Measurements from ENCODE around the gene IFT172.
"Not testable (repeated sequence)": the region's sequence is repeated elsewhere in the genome, so short reads cannot be mapped to it uniquely, and the experiment has no call there.

The IFT172 gene

GRCh38 chr2:27489498-27490397 is at the start of gene IFT172:
TSS of gene IFT172 (minus strand) at chr2:27489743. CDS start at chr2:27489653, 90 bp downstream.
- peak; percentile 99 for DNase-seq

- not testable (repeated sequence) for DNase-seq
These were observed 49.4 kb upstream of the IFT172 start for GRCh38 chr2:27538839-27539450.

- DNase-seq: no peak
These were observed 47.7 kb upstream of the IFT172 start for GRCh38 chr2:27537287-27537686.

GRCh38 chr2:27531983-27532382 is 42.4 kb upstream of the IFT172 start:
- no peak for DNase-seq

- DNase-seq: no peak
These were observed 37.6 kb upstream of the IFT172 start for GRCh38 chr2:27527182-27527581.

- no peak for DNase-seq
These were observed 32.9 kb upstream of the IFT172 start for GRCh38 chr2:27522400-27522945.

- DNase-seq: no peak
These were observed 30.8 kb upstream of the IFT172 start for GRCh38 chr2:27520316-27520715.

GRCh38 chr2:27518782-27519113 is 29.2 kb upstream of the IFT172 start:
- DNase-seq: no peak

GRCh38 chr2:27518113-27518781 is 28.7 kb upstream of the IFT172 start:
- no peak for DNase-seq

- DNase-seq: no peak
These were observed 19.8 kb upstream of the IFT172 start for GRCh38 chr2:27509326-27509725.

GRCh38 chr2:27507293-27507692 is 17.8 kb upstream of the IFT172 start:
- DNase-seq: no peak

GRCh38 chr2:27506587-27506986 is 17.0 kb upstream of the IFT172 start:
- no peak for DNase-seq

GRCh38 chr2:27502142-27502541 is 12.6 kb upstream of the IFT172 start:
- no peak for DNase-seq

- DNase-seq: no peak
These were observed 11.5 kb upstream of the IFT172 start for GRCh38 chr2:27501042-27501441.

- no peak for DNase-seq
These were observed 9.4 kb upstream of the IFT172 start for GRCh38 chr2:27498975-27499374.

- DNase-seq: no peak
These were observed 7.7 kb upstream of the IFT172 start for GRCh38 chr2:27497288-27497627.

GRCh38 chr2:27496357-27497287 is 7.1 kb upstream of the IFT172 start, which contains the start of gene GCKR:
TSS of gene GCKR (plus strand) at chr2:27496839. CDS start at chr2:27496905, 66 bp downstream.
- no peak for DNase-seq

- no peak for DNase-seq
These were observed 6.4 kb upstream of the IFT172 start for GRCh38 chr2:27495840-27496356.

GRCh38 chr2:27494944-27495554 is 5.5 kb upstream of the IFT172 start, which contains the start of gene FNDC4:
TSS of gene FNDC4 (minus strand) at chr2:27495200. CDS start at chr2:27494679, 521 bp downstream.
- peak; percentile 18 for DNase-seq

GRCh38 chr2:27494284-27494943 is 4.9 kb upstream of the IFT172 start:
- DNase-seq: no peak

- DNase-seq: no peak
These were observed 4.4 kb upstream of the IFT172 start for GRCh38 chr2:27493948-27494283.

Measured in NCI-H1694 (cell line).